NCI-H2196 (cell line): ENCODE measurements around the gene CREBBP.
"Not testable (repeated sequence)": the region's sequence is repeated elsewhere in the genome, so short reads cannot be mapped to it uniquely, and the experiment has no call there.

Source experiments
- DNase-seq: peaks from one replicate; lab custom pipeline; 2025; ENCODE audit not compliant: unreplicated experiment; lab: John Stamatoyannopoulos, UW

Gene CREBBP

GRCh38 chr16:3880623-3881498 is at the start of gene CREBBP:
Gene CREBBP (minus strand): TSS chr16:3880713. CDS start chr16:3879916, 797 bp downstream.
- peak; percentile 88 for DNase-seq

GRCh38 chr16:3927147-3927546 is 46.6 kb upstream of the CREBBP start:
- DNase-seq = not testable (repeated sequence)

GRCh38 chr16:3924763-3925162 is 44.2 kb upstream of the CREBBP start:
- no peak for DNase-seq

GRCh38 chr16:3922241-3922640 is 41.7 kb upstream of the CREBBP start:
- DNase-seq = no peak

- DNase-seq = no peak
Observed at GRCh38 chr16:3920206-3920605, 39.7 kb upstream of the CREBBP start.

GRCh38 chr16:3919413-3919812 is 38.9 kb upstream of the CREBBP start:
- DNase-seq = no peak

GRCh38 chr16:3915426-3916260 is 35.1 kb upstream of the CREBBP start:
- no peak for DNase-seq

GRCh38 chr16:3912897-3913296 is 32.4 kb upstream of the CREBBP start:
- DNase-seq = no peak

- no peak for DNase-seq
Observed at GRCh38 chr16:3912373-3912772, 31.9 kb upstream of the CREBBP start.

GRCh38 chr16:3911741-3912140 is 31.2 kb upstream of the CREBBP start:
- not testable (repeated sequence) for DNase-seq

- DNase-seq = no peak
Observed at GRCh38 chr16:3909791-3910583, 29.5 kb upstream of the CREBBP start.

GRCh38 chr16:3908951-3909437 is 28.5 kb upstream of the CREBBP start:
- DNase-seq = no peak

- DNase-seq = no peak
Observed at GRCh38 chr16:3907586-3907985, 27.1 kb upstream of the CREBBP start.

GRCh38 chr16:3906363-3906762 is 25.9 kb upstream of the CREBBP start:
- no peak for DNase-seq

- DNase-seq = no peak
Observed at GRCh38 chr16:3904875-3905274, 24.4 kb upstream of the CREBBP start.

- no peak for DNase-seq
Observed at GRCh38 chr16:3890091-3890490, 9.6 kb upstream of the CREBBP start.

GRCh38 chr16:3889059-3889458 is 8.5 kb upstream of the CREBBP start:
- no peak for DNase-seq

GRCh38 chr16:3885999-3886398 is 5.5 kb upstream of the CREBBP start:
- DNase-seq = not testable (repeated sequence)

GRCh38 chr16:3884398-3884797 is 3.9 kb upstream of the CREBBP start:
- no peak for DNase-seq

- DNase-seq = no peak
Observed at GRCh38 chr16:3882531-3882930, 2.0 kb upstream of the CREBBP start.

- DNase-seq = no peak
Observed at GRCh38 chr16:3881499-3881990, 1.0 kb upstream of the CREBBP start.
